DMS79 treated with DMSO at 0.1 percent for 48 hours (cell line): Measurements from ENCODE around the gene PSTPIP1.

ENCODE experiments used
- DNase-seq: peaks from one replicate; lab custom pipeline; 2025; lab: John Stamatoyannopoulos, UW

The PSTPIP1 gene

DNA sequence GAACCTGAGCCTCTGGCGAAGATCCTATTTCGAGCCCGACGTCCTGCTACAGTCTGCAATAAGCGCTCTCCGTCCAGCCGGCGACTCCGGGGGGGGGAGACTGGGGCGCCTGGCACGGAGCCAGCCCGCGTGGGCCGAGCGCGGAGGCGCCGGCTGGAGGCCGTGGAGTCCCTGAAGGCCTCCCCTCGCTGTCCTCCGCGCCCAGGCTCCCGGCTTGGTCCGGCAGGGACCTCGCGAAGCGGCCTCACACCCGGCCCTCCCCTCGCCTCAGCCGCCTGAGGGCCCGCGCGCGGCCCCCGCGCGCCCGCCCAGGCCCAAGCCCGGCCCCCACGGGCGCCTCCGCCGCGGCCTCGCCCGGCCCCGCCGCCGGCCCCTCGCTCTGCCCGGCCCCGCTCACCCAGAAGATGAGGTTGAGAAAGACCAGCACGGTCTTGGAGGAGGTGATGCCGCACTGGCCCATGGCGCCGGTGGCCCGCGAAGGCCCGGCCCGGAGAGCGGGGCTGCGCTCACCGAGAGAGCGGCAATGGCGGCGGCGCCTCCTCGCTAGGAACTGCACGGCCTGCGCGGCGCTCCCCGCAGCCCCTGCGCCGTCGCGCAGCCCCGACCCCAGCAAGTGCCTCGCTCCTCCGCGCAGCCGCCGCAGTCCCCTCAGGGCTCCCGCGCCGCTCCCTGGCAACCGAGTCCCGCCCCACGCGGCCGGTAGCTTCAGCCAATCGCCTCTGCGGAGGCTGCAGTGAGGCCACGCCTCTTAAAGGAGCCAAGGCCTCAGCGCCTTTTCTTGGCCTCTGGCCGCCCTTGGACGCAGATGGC lies 75.8 kb downstream of the PSTPIP1 start, which contains the start of gene TSPAN3:
TSPAN3 (minus strand) TSS at position 615 of the 810 bp plus-strand sequence; CDS start at position 460, 155 bp downstream.
- DNase-seq = peak; percentile 70

DNA sequence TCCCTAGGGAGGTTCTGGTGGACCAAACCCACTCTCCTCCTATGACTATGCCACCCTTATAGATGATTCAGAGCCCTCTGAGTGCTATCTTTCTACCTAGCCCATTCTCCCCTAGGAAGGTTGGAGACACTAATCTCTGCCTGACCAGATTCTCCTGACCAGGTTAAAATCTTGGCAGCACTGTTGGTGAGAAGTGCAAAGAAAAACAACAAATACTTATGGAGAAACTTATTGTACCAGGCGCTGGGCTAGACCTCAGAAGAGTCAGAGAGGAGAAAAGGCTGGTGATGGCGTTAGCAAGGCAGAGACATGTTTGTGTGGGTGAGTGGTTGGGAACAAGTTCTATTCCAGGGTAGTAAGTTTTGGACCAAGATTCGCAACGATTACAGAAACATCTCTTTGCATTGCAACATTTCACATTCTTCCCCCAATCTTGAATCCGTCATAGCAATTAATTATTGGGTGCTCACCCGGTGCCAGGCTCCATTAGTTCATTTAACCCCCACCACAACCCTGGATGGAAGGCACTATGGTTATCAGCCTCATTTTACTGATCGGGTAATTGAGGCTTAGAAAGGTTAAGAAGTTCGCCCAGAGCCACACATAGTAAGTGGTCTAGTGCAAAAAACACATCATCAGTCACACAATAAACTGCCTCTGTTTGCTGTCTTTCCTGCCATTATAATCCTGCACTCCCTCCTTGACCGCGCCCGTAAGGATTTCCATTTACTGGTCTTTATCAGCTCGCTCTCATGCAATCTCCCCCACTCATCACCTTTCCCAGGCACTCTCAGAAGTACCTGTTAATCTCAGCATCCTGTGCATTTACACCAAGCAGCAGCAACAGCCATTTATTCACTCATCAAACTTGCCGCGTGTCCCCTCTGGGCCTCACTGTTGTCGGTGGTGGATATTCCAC lies 76.6 kb downstream of the PSTPIP1 start:
- no peak for DNase-seq

DNA sequence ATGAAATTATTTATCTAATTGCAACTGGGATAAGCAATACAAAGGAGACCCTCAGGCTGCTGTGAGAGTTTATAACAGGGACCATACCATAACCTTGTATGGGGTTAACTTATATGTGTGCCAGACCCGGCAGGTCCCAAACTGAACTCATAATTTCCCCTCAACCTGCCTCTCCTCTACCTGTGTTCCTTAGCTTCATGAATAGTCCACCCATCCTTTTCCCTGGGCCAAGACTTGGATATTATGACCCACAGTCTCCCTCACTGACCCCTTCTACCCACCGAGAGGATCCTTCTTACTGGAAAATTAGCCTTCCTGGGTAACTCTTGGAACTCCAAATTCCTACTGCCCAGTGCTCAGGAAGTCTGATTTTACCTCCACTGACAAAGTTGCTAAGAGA lies 79.4 kb downstream of the PSTPIP1 start:
- DNase-seq = no peak

DNA sequence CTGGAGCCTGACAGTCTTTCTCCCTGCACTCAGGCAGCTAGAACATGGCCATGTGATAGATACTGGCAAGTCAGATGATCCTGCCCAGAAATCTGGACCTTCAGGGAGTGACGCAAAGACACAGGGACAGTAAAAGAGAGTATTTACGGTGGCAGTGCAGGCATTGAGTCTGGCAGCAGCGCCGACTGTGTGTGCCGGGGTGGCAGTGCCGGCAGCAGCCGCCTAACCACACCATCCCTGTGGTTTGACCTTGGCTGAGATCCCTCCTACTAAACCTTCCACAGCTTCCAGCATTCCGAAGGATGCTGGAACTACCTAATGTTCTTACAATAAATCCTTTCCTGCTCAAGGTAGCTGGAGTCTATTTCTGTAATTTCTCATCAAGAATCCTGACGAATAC lies 80.6 kb downstream of the PSTPIP1 start:
- DNase-seq = no peak

DNA sequence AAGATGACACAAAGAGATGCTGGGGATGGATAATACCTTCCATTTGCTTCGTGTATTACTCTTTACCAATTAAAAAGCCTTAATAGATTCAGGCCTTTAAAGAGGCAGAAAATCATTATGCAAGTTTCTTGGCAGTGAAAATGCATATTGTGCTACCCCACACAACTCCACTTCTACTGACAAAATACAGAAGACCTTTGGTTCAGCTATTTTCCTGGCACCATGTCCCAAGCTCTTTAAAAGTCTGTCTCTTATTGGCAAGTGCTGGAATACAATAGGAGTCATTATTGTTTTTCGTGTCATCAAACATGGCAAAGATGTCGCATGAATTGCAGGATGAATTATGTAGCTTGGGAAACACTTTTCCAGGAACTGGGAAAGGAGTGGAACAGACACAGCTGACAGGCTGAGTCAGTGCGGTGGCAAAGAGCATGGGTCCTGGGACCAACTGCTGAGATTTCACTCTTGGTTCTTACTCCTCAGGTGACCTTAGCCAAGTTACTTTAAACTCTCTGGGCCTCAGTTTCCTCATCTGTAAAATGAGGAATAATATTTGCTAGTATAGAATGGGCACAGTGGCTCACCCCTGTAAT lies 81.5 kb downstream of the PSTPIP1 start:
- no peak for DNase-seq

DNA sequence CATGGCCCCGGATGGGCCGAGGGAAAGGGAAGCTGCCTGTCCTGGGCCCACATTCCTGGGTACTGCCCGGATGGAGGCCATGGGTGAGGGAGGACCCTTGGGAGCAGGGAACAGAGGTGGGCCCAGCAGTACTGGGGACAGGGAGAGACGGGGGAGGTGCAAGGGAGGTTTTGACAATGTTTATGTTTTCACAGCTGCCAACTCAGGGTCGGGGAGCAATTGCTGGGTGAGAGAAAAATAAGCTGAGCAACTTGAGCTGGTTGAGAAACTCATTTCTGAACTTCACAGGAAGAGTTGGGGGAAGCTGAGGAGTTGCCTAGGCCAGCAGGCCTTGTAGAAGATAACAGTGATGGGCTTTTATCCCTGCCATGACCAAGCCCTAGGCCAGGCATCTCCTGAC lies 87.0 kb downstream of the PSTPIP1 start:
- no peak for DNase-seq

DNA sequence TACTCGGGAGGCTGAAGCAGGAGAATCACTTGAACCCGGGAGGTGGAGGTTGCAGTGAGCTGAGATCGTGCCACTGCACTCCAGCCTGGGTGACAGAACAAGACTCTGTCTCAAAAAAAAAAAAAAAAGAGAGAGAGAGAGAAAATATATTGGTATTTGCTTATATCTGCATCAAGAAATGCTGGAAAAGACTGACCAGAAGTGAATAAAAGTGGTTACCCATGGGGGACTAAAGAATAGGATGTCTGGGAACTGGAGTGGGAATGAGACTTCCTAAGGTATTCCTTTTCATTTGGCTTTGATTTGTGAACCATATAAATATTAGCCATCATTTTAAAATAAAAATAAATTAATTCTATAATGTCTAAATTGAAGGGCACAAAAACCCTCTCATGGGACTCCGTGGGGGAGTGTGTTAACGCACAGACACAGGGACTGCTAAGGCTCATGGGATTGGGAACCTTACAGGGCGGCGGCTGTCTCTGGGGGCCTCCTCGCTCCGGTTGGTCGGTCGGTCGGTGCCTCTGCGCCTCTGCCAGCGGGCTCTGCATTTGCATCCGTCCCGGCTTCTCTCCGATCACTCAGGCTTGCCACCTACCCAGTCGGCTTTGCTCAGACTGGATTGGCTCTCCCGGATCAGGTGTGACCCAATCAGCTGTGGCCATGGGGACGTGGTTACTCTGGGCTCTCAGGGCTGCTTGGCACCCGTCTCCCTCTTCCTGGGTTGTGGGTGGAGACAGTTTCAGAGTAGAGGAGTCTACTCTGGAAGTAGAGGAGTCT lies 88.6 kb downstream of the PSTPIP1 start:
- peak; percentile 51 for DNase-seq

DNA sequence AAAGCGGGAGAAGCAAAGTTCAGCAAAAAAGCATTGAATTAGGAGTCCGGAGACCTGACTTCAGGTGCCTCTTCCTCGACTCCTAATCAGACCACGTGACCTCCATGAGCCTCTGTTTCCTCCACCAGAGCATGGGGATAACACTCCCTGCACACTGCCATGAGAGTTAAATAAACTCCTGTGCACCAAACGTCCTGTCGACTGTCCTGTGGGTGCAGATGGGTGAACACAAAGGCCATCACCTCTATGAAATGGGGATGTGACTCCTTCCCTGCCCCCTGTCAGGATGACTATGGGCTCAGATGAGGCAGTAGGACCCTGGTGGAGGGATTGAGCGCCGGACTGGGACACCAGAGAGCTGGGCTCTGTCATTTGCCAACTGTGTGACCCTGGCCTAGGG lies 89.5 kb downstream of the PSTPIP1 start:
- no peak for DNase-seq

DNA sequence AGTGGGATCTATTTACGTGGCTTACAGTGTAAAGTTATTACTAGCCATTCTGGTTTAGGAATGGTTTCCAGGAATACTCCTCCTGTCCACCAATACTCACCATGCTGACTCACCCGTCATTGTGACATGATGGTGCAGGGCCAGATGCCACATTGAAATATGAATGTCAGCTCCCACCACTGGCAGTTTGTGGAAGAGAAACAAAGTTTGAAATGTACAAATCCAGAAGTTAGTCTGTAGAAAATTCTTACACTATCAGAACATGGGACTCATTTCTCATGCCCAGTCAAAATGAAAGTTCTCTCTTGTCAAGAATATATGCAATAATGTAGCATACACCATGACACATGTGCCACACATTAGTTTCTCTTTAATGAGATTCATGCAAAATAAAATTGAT lies 90.4 kb downstream of the PSTPIP1 start:
- no peak for DNase-seq
